ENCODE measurements around the gene LSAMP.

LSAMP gene

DNA sequence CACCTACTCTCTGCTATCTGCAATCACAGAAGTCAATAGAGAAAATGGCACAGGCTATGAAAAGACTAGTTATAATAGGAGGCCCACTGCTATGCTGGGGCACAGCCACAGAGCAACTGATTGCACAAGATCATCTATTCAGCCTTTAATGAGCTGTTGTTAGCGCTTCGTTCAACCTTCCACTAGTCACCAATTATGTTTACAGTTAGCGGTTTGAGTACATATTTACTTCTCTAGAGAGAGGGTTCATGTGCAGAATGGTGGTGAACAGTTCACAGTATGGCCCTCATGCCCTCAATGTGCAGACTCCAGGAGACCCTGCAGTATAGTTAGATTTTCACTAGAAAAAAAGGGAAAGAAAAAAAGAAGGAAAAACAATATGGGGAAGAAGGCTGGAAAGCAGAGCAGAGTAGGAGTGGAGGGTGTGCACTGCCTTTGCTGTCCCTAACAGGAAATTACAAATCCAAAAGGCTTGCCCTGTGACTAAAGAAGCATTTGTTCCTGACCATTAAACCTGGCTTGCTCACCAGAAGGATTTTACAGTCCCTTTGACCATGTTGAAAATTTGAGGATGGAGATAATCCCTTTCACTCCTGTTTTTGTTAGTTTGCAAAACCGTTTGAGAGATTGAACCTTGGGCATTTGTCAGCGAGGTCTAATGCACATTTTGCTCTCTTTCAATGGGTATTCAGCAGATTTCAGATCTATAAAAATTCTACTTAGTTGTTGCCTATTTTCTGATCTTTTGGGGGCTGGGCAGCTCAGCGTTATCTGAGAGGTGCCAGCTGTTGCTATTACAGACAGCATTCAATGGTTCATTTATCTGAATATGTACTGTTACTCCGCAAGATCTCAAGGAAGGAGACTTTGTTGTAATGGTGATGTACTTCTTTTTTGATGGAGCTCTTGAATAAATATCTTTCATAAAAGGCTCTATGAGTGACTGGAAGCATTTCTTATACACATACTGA, 296.1 kb downstream of the LSAMP start:
- Mint-ChIP-seq H3K36me3 (ENCODE audit: low read depth) (no peaks in the 10 kb centered on the region), H3K9me3 (peaks cover 10% of the 10 kb centered on the region), H3K27me3 (no peaks in the 10 kb centered on the region), H3K4me3 (no peak overlapping the region), H3K4me1 (ENCODE audit: low read depth) (no peaks in the 10 kb centered on the region), H3K27ac (no peak overlapping the region)
- no peak for DNase-seq

DNA sequence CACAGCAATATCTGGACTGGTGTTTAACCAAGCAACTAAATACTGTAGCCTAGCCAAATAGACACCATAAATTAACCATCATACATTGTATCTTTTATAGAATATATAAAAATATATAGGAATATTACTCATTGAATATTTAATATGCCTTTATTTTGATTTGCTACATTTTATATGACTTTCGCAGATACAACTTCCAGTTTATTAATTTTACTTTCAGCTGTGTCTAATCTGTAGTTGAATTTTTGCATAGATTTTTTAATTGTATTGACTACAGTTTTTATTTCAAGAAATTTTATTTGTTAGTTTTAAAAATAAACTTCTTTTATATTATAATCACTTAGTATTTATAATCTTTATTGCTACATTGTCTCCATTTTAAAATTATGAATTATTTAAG, 299.7 kb downstream of the LSAMP start:
- H3K4me3 Mint-ChIP-seq = no peak overlapping the region
- no peak overlapping the region for H3K27ac Mint-ChIP-seq
- H3K27me3 Mint-ChIP-seq = no peaks in the 10 kb centered on the region
- no peaks in the 10 kb centered on the region for H3K4me1 Mint-ChIP-seq (ENCODE audit: low read depth)
- H3K36me3 Mint-ChIP-seq (ENCODE audit: low read depth) = no peaks in the 10 kb centered on the region
- peaks cover 10% of the 10 kb centered on the region for H3K9me3 Mint-ChIP-seq
- DNase-seq = no peak

DNA sequence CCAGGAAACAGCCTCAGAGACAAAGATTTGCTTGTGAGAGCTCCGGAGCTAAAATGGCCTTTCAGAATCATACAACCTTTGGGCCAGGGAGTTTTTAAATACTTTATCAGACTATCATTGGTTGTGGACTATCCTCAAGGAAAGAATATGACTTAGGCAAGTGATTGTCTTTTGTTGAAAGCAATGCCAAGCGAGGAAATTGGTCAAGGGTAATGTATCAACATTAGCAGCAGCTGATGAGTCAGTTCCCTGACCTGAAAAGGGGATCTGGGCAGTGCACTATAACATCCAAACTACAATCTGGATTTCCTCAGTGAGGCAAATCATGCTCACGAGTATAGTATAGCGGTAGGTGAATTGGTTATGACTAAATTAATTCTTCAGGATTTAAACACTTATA, 303.6 kb downstream of the LSAMP start:
- Mint-ChIP-seq H3K4me1 (ENCODE audit: low read depth) (no peaks in the 10 kb centered on the region), H3K27ac (no peak overlapping the region), H3K27me3 (no peaks in the 10 kb centered on the region), H3K9me3 (peaks cover 10% of the 10 kb centered on the region), H3K4me3 (no peak overlapping the region), H3K36me3 (ENCODE audit: low read depth) (no peaks in the 10 kb centered on the region)
- DNase-seq = no peak

DNA sequence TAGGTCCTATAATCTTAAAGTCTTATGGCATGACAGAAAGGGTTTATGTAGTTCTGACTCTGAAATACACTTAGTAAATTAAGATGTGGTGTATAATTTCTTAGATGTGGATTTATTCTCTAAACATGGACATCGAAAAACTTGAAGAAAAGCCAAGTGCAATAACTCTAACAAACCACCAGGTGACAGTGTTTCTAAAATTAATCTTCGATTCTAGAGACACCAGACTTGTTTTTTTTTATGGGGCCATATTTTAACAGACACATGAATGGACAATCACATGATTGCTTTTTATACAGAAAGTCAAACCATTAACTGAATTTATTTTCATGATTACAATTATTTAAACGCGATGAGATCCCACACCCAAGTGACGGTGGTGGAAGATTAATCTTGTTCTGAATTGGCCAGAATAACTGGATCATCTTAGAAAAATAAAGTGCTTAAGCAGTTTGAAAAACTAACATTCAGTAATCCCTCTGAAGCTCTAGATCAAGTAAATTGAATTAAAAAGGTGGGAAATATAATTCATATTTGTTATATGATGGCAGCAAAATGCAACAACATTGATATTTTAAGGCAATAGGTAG, 305.1 kb downstream of the LSAMP start:
- Mint-ChIP-seq H3K27me3 (no peaks in the 10 kb centered on the region), H3K4me1 (ENCODE audit: low read depth) (no peaks in the 10 kb centered on the region), H3K27ac (no peak overlapping the region), H3K36me3 (ENCODE audit: low read depth) (no peaks in the 10 kb centered on the region), H3K4me3 (no peak overlapping the region), H3K9me3 (peaks cover 3% of the 10 kb centered on the region)
- no peak for DNase-seq

DNA sequence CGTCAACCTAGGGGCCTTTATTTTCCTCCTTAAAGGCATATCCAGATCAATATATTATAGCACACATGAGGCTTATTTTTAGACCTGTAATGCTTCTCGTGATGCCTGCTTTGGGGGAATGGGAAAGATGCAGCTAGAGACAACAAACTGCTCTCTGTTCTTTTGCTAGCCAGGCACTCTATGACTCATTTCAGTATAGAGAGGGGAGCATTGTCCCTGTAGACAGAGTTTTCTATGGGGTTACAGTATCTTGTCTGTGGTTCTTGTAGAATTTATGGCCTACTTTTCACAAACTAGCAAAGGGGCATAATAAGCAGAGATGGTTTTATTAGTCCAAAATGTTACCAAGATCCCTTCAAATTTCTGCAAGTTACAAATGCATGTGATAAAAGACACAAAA, 305.6 kb downstream of the LSAMP start:
- no peaks in the 10 kb centered on the region for H3K9me3 Mint-ChIP-seq
- DNase-seq = no peak

DNA sequence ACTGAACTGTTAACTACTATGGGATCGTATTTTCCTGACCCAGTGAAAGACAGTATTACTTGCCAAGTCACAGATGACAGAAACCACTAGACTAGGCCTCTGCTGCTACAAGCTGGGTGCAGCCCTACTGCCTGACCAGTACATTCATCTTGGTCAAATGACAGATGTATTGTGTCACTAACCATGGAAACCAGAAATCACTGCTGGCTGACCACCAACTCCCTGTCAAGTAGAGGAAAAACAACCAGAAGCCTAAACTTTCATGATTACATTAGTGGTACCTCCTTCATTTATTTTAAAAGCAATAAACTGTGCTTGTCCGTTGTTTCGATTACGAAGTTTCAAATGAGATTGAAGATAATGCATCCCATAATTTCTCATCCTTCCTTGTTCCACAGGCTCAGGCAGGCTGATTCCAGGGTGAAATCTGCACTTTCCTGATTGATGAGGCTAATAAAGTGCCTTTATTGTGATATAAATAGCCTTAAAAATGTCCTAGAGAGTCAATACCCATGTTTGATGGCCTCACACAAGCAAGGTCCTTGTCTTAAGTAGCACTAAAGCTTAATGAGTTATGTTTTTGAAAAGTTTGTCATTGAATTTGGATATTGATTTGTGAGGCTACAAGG, 309.7 kb downstream of the LSAMP start:
- no peaks in the 10 kb centered on the region for H3K27me3 Mint-ChIP-seq
- DNase-seq = no peak
- no peaks in the 10 kb centered on the region for H3K9me3 Mint-ChIP-seq
- H3K4me1 Mint-ChIP-seq (ENCODE audit: low read depth) = no peaks in the 10 kb centered on the region
- no peak overlapping the region for H3K4me3 Mint-ChIP-seq
- no peak overlapping the region for H3K27ac Mint-ChIP-seq
- H3K36me3 Mint-ChIP-seq (ENCODE audit: low read depth) = no peaks in the 10 kb centered on the region

More for the DNA sequence above, 305.6 kb downstream of the LSAMP start:
- Mint-ChIP-seq H3K36me3 (ENCODE audit: low read depth) (no peaks in the 10 kb centered on the region), H3K4me3 (no peak overlapping the region), H3K27me3 (no peaks in the 10 kb centered on the region), H3K27ac (no peak overlapping the region), H3K4me1 (ENCODE audit: low read depth) (no peaks in the 10 kb centered on the region)

DNA sequence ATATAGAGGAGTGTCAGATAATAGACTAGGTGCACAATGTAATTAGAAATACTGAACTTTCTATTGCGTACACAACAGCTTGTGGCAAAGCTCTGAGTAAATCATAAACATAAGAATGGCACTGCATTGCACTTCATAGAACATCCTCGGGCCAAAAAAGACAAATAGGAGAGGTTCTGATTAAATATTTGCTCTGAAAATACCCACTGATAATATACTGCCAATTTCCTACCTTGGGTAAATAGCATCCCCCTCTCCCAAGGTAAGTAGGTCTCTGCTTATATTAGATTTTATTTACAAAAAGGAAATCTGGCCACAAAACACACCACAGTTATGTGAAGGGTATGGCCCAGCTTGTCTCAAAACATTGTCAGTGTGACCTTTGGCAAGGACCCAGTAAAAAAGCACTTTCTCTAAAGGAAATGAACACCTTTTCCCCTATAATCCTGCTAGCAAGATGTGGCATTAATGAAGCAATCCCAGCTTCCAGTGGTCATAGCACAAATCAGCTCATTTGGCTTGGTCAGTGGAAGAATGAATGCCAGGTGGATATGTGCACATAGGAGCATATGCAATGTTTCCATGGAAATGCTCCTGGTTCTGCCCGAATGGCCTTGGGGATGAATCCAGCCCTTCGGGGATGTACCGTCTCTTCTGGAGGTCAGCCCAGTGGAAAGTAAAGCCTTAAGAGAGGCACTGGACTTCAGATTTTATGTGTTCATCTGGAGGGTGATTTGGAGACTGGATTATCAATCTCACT, 315.9 kb downstream of the LSAMP start:
- Mint-ChIP-seq H3K27ac (no peak overlapping the region), H3K4me1 (ENCODE audit: low read depth) (no peaks in the 10 kb centered on the region), H3K4me3 (no peak overlapping the region), H3K36me3 (ENCODE audit: low read depth) (no peaks in the 10 kb centered on the region), H3K9me3 (no peaks in the 10 kb centered on the region), H3K27me3 (no peaks in the 10 kb centered on the region)
- no peak for DNase-seq

DNA sequence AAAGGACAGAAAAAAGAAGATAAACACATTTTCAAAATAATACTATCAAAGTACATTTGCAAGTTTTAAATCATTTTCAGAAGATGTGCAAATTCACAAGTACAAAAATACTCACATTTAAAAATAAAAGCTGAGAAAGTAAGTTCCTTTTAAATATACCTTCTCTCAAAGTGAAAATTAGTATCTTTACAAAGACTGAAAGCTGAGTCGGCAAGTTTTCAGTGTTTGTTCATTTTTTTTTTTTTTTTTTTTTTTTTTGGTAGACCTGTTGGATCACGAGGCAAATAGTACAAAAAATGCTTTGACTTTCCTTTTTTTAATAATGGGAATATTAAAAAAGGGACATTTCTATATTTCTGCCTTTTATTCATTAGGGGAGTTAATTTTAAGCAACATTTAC, 317.8 kb downstream of the LSAMP start:
- Mint-ChIP-seq H3K4me3 (no peak overlapping the region), H3K27ac (no peak overlapping the region), H3K4me1 (ENCODE audit: low read depth) (no peaks in the 10 kb centered on the region), H3K9me3 (no peaks in the 10 kb centered on the region), H3K27me3 (no peaks in the 10 kb centered on the region), H3K36me3 (ENCODE audit: low read depth) (no peaks in the 10 kb centered on the region)
- no peak for DNase-seq

DNA sequence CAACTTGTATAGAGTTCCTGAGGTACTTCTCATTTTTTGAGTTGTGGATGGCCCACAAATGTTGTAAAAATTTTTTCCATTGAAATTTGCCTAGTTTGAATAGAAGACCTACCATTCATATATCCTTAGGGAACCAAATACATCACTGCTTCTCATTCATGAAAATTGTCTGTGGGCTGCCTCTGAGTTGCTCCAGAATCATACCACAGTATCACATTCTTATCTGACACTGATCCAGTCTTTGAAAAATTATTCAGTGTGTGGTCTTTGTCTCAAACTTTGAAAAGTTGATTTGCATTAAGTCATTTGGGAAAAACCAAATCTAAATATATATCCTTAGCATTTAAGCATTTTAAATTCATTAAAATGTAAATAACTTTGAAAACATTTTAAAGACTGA, 321.1 kb downstream of the LSAMP start:
- Mint-ChIP-seq H3K36me3 (ENCODE audit: low read depth) (no peaks in the 10 kb centered on the region), H3K4me3 (no peak overlapping the region), H3K27ac (no peak overlapping the region), H3K4me1 (ENCODE audit: low read depth) (no peaks in the 10 kb centered on the region), H3K9me3 (no peaks in the 10 kb centered on the region), H3K27me3 (no peaks in the 10 kb centered on the region)
- no peak for DNase-seq

DNA sequence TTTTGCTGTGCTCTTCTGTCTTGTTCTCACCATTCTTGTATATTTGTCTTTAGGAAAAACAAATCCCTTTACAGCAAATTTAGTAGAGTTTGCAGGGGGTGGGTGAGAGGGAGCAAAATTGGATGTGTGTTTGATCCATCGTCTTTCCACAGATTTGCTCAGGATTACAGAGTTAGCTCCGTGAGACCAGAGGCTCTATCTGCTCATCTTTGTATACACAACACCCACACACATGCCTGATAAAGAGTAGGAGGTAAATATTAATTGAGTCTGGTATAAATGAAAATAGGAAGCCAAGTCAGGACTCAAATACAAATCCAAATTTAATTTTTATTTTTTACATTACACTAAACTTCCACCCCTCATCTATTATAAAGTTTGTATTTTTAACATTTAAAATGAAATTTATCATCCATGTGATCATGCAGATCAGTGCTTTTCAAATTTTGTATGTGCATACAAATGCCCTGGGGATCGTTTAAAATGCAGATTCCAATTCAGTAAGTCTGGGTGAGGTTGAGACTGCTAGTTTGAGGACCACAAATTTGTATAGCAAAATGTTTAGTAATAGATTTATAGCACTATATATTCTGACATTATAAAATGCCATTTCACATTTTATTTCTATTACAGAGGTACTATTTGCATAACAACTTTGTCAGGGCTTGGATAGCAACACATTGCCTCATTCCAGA, 326.7 kb downstream of the LSAMP start:
- H3K9me3 Mint-ChIP-seq = no peaks in the 10 kb centered on the region
- H3K4me1 Mint-ChIP-seq (ENCODE audit: low read depth) = no peaks in the 10 kb centered on the region
- no peaks in the 10 kb centered on the region for H3K27me3 Mint-ChIP-seq
- H3K27ac Mint-ChIP-seq = no peak overlapping the region
- H3K36me3 Mint-ChIP-seq (ENCODE audit: low read depth) = no peaks in the 10 kb centered on the region
- no peak overlapping the region for H3K4me3 Mint-ChIP-seq
- DNase-seq = no peak

DNA sequence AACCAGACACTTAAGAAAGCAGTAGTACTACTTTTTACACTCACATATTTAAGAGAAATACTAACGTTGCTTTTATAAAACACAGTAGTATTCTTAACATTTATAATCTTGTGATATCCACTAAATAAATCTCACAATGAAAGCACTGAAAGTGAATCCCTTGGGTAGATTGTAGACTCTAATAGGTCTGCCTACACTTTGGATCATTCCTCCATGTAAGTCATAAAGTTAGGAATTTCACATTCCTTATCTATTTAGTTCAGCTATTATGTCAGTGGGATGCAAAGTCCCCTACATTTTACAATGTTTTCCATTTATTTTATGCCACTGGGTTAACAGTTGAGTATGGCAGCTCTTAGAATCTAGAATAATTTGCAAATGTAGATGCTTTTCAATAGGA, 330.7 kb downstream of the LSAMP start:
- H3K4me1 Mint-ChIP-seq (ENCODE audit: low read depth) = no peaks in the 10 kb centered on the region
- H3K9me3 Mint-ChIP-seq = no peaks in the 10 kb centered on the region
- H3K36me3 Mint-ChIP-seq (ENCODE audit: low read depth) = no peaks in the 10 kb centered on the region
- H3K27me3 Mint-ChIP-seq = no peaks in the 10 kb centered on the region
- no peak overlapping the region for H3K4me3 Mint-ChIP-seq
- DNase-seq = no peak
- no peak overlapping the region for H3K27ac Mint-ChIP-seq

DNA sequence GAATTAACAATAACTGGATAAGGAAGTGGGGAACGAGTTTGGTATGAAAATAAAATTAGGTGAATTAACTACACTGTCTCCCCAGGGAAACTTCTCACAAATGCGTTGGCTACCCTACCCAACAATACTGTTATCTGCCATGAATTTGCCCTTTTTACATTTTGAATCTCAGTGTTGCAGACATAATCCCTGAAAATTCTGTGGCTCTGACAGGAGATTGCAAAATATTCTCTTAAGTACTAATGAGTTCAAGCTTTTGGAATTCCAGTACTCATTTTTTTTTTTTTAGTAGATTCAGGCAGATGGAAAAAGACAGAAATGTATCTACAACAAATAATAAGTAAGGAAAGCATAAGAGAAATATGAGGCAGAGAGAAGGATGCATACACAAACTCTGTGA, 332.6 kb downstream of the LSAMP start:
- no peaks in the 10 kb centered on the region for H3K36me3 Mint-ChIP-seq (ENCODE audit: low read depth)
- H3K27ac Mint-ChIP-seq = no peak overlapping the region
- H3K9me3 Mint-ChIP-seq = no peaks in the 10 kb centered on the region
- H3K4me1 Mint-ChIP-seq (ENCODE audit: low read depth) = no peaks in the 10 kb centered on the region
- no peak for DNase-seq
- H3K27me3 Mint-ChIP-seq = no peaks in the 10 kb centered on the region
- H3K4me3 Mint-ChIP-seq = no peak overlapping the region

DNA sequence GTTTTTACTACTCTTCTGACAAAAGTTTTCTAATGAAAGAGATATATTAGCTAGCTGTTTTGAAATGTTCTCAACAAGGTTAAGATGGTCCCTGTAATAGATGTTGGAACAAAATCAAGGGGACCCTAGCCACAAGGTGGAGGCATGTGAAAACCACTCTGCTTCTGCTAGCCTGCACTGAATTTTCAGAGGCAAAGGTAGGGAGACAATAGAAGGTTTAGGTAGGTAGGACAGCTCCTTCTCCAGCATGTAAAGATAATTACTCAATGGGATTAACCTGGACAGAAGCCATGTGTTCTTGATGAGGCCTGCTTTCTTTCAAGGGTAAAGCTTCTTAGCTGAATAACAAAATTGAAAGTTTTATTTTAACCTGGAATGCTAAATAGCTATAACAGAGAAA, 333.5 kb downstream of the LSAMP start:
- Mint-ChIP-seq H3K4me1 (ENCODE audit: low read depth) (no peaks in the 10 kb centered on the region), H3K36me3 (ENCODE audit: low read depth) (no peaks in the 10 kb centered on the region), H3K9me3 (no peaks in the 10 kb centered on the region), H3K27me3 (no peaks in the 10 kb centered on the region), H3K27ac (no peak overlapping the region), H3K4me3 (no peak overlapping the region)
- DNase-seq = no peak

DNA sequence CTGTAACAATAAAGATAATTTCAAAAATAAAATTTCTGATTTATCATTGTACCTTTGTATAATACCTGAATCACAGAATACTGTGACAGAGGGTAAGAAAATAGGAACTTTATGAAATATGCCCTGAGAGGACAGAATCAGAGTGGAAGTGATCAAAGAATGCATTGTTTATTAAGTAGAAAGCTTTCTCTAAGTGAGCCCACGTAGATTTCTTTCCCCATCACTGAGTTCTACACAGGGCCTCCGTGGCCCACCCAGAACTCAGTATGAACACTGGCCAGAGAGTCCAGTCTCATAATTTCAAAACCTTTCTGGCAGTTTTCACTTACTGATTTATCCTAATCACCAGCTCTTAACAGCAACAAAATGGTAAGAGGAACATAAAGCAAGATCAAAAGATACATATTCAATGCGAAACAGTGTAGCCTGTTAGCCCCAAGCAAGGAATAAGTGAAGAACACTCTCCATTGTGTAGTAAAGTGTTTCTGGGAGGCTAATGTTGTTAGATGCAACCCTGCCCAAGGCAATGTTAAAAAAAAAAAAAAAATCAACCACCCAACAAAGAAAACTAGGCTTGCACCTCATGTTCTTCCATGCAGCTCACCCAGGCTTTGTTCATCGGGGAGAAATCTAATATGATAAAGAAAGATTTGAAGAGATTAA, 341.3 kb downstream of the LSAMP start:
- Mint-ChIP-seq H3K36me3 (ENCODE audit: low read depth) (no peaks in the 10 kb centered on the region), H3K27me3 (no peaks in the 10 kb centered on the region), H3K27ac (no peak overlapping the region), H3K4me3 (no peak overlapping the region), H3K4me1 (ENCODE audit: low read depth) (no peaks in the 10 kb centered on the region), H3K9me3 (no peaks in the 10 kb centered on the region)
- no peak for DNase-seq

Data from activated T-cell treated with anti-CD3 and anti-CD28 coated beads, Interleukin-2, amount 50 U/mL, for 24 hours (primary cell).